Activated CD4-positive, alpha-beta T cell treated with anti-CD3 and anti-CD28 coated beads, Interleukin-2, amount 50 U/mL, for 16 hours (primary cell): ENCODE data around the gene SBNO2.
"Not testable (repeated sequence)": the region's sequence is repeated elsewhere in the genome, so short reads cannot be mapped to it uniquely, and the experiment has no call there.

Experiments used
- DNase-seq: peaks from one replicate; pipeline ENCODE4 v3.0.0-alpha.2; 2020

The SBNO2 gene

DNA sequence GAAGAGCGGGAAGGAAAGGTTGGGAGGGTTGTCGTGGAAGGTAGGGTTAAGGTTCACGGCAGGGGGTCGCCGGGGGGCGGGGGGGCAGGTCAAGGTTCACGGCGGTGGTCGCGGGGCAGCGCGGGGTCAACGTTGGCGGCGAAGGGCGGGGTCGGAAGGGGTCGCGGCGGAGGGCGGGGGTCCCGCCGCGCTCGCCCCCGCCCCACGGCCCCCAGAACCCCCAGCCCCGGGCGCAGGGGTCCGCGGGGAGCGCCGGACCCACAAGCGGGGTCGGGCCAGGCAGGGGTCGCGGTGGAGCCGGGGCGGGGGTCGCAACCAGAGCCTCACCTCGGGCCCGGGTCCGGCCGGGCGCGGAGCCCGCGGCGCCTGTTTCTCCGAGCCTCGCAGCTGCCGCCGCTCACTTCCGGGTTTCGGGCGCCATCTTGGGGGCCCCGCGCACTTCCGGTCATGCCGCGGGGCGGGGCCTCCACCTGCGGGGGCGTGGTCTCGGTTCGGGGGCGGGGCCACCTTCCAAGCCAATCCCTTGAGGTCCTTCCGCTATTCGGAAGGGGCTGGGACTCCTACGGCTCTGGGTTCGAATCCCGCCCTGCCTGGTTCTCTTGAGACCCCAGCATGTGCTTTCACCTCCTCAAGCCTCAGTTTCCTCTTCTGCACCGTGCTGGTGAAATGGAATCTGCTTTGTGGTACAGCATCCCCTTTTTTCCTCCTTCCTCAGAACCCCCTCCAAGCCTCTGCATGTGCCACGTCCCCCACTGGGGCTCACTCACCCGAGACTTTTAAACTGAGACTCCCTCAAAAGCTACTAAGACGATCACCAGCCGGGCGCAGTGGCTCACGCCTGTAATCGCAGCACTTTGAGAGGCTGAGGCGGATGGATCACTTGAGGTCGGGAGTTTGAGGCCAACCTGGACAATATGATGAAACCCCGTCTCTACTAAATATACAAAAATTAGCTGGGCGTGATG lies at the start of gene SBNO2:
SBNO2 (minus strand) TSS at position 424 of the 965 bp plus-strand sequence. CDS start 19,992 bp downstream, outside the sequence.
- DNase-seq: peak; percentile 96

DNA sequence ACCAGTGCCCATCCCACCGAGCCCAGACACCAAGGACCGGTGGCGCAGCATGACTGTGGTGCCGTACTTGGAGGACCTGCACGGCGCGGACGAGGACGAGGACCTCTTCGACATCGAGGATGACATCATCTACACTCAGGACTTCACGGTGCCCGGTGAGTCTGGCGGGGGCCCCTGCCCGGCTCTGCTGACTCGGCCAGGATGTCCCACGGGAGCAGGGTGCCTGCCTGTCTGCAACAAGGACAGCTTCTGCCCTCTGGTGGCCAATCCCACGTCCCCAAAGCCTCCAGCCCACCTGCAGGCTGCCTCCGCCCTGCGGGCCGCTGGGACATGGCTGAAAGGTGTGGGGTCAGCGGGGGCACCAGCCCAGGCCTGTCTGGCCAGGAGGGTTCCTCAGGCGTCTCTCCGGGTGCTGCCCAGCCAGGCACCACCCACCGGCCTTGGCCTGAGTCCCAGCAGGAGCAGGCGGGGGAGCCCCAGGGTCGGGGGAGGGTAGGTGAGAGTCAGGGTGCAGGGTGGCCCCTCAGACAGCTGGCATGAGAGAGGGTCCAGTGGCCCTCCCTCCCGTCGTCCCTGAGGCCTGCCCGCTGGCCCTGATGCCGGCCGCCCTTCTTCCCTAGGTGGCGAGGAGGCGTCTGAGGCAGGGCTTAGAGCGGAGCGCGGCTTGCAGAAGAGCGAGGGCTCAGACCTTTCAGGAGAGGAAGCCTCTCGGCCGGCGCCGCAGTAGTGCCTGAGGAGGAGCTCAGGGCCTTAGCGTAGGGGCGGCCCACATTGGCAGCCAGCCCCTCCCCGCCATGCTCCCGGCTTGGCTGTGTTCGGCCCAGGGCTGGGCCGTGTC lies 49.2 kb upstream of the SBNO2 start:
- DNase-seq: no peak

DNA sequence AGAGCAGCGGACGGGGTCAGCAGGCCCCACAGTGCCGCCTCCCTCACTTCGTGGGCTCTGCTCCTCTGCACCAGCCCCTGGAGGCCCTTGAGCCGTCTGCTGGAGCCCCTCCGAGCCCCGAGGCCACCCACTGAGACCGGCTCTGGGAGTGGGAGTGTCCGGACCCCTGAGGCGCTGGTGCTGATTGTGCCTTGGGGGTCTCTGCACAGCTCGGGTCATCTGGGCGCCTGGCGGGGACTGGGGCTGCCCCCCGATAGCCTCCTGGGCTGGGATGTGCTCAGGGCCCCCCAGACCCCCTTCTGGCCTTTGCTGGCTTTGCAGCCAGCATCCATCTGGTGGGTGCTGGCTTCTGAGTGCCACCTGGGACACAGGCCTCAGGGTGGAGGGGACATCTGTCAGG lies 48.3 kb upstream of the SBNO2 start:
- no peak for DNase-seq

DNA sequence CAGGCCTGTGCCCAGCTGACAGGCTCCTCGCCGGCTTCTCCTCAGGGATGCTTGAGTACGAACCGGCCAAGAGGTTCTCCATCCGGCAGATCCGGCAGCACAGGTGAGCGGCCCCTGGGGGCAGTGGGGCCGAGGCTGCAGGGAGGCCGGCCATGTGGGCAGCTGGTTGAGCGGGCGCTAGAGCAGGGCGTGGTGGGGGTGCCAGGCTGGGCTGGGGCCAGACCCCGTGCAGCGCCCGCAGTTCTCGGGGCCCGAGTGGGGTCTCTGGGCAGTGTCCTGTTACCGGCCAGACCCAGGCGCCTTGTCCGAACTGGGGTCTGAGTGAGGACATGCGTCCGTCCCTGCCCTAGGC lies 47.8 kb upstream of the SBNO2 start:
- DNase-seq: no peak

GRCh38 chr19:1220976-1221903 lies 47.2 kb upstream of the SBNO2 start:
- DNase-seq: no peak

- no peak for DNase-seq
Observed at GRCh38 chr19:1220477-1220930, 46.4 kb upstream of the SBNO2 start.

- DNase-seq: no peak
Observed at GRCh38 chr19:1219786-1220476, 45.9 kb upstream of the SBNO2 start.

GRCh38 chr19:1218751-1219567 lies 44.9 kb upstream of the SBNO2 start:
- no peak for DNase-seq

DNA sequence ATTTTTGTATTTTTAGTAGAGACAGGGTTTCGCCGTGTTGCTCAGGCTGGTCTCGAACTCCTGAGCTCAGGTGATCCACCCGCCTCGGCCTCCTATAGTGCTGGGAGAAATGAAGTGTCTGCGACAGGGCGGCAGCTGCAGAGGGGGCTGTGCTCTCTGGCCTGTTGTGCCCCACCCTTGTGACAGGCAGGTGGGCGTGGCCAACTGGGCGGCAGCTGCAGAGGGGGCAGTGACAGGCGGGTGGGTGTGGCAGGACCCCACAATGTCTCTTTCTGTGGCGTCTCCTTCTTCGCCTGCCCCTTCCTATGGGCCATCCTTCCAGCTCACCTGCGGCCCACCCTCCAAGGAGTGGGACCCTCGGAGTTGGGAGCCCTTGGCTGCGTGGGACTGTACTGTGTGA lies 43.3 kb upstream of the SBNO2 start:
- DNase-seq: no peak

DNA sequence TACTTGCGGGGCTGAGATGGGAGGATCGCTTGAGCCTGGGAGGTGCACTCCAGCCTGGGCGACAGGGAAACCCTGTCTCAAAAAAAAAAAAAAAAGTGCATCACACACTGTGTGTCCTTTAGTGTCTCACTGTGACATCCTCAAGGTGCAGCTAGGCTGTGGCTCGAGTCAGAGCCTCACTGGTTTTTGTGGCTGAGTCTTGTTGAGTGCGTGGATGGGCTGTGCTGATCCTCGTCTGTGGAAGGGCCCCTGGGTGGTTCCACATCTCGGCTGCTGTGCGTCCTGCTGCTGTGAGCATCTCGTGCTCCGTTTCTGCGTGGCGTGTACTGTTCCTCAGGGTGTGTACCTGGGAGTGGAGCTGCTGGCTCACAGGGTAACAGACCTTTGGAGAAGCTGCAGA lies 42.7 kb upstream of the SBNO2 start:
- DNase-seq: no peak

DNA sequence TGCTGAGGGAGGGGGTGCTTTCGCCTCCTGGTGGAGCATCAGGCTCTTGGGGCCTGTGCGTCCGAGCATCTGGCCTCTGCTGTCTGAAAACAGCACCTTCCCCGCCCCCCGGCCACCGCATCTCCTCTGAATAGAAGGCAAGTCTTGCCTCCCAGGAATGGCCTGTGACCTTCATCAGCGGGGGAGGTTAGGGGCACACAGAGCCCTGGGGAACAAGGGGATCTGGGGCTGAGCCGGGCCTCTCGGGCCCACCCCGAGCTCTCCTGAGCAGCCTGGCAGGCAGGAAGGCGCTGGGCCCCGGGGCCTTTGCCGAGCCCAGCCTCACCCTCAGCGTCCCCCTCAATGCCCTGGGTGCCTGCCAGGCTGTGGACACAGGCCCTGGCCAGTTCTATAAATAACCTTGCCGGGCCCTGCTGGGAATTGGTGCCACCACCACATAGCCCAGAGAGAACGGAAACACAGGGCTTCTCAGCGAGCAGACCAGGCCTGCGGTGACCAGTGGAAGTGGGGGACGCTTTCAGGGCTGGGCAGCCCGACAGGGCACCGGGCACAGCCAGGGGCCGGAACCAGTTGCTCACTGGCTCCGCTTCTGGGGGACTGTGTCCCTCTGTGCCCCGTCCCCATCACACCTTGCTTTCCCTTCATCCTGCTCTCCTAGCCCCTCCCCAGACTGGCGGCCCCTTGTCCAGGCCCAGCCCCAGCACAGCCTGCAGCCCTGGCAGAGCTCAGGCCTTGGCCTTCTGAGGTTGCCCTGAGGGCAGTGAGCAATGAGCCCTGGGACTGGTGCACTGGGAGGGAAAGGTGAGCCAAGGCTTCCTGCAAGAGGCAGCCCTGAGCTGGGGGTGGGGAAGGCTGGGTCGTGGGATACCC lies 41.0 kb upstream of the SBNO2 start:
- no peak for DNase-seq

DNA sequence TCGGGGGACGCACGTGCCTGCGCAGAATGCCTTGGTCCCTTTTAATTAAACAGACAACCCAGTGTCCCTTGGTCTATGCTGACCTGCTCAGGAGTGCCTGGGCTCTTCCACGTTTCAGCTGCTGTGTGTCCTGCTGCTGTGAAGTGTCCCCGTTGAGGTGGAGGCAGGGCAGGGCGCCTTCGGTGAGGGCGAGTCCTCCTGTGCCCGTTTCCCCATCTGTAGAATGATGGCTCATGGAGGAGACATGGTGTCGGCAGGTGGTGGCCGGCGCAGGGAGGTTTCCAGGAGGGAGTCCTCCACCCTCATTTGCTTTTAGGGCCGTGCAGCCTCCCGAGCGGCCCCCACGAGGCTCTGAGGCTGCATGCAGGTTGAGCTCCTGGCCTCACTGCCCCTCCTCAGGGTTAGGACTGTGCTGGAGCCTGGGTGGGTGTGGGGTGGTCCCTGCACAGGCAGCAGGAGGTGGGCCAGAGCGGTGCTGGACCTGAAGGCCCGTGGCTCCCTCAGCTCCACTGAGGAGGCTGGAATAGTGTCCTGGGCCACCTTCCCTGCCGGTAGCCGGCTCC lies 40.3 kb upstream of the SBNO2 start:
- no peak for DNase-seq

DNA sequence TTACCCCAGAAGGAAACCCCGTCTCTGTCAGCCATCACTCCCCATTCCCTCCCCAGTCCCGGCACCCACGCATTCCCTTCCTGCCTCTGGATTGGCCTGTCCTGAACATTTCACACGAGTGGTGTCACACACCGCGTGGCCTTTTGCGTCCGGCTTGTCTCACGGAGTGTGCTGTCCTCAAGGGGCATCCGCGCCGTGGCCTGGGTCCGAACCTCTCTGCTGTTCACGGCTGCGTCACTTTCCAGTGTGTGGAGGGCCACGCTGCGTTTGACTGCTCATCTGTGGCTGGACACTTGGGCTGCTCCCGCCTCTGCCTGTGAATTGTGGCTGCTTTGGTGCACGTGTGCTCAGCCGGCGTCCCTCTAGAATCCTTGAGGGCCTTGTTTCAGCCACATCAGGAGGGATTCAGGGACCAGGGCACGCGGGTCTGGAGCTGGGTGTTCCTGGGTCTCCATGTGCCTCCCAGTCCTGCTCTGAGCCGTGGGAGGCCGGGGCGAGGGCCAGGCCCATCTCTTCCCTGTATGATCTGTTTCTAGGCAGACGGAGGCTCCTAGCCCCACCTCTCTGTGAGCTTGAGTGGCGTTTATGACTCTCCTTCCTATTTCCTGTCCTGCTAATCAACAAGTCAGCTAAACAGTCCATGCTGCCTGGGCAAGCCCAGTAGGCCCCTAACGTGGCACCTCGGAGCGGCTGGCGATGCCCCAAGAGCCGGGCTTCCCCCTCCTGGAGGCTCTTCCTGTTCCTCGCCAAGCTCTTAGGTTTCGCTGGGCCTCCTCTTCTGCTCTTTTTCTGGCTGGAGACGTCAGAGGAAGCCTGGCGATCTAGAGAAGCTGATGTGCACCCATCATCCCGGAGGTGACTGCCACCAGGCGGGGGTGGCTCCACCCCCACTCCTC lies 39.6 kb upstream of the SBNO2 start:
- DNase-seq: peak; percentile 75

DNA sequence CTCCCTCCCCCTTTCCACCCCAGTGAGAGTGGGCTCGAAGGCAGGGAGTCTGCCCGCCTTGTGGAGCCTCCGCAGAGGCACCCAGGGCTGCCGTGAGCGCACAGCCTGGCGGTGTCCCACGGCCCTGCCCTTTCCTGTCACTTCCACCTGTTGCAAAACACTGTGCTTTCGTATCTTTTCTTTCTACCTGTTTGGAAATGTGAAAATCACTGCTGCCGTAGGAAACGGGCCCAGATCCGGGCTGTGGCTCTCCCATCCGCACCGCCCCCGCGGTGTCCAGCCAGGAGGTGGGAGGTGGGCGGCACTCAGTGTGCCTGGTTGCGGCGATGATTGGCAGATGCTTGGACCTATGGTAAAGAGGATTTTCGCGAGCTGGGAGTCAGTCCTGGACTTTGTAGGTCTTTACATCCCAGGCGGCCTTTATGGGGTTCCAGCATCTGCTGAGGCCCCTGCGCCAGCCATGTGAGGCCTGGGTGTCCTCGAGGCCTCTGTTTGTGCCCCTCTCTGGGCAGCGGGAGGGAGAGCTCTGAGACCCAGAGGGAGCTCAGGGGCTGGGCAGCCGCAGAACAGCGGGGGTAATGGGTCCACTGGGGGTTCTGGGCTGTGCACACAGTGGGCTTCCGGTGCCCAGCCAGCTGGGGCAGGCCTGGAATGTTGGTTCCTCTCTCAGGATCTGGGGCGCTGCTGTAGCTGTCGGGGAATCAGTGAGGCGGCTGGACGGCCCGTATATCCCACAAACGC lies 37.6 kb upstream of the SBNO2 start:
- DNase-seq: no peak

DNA sequence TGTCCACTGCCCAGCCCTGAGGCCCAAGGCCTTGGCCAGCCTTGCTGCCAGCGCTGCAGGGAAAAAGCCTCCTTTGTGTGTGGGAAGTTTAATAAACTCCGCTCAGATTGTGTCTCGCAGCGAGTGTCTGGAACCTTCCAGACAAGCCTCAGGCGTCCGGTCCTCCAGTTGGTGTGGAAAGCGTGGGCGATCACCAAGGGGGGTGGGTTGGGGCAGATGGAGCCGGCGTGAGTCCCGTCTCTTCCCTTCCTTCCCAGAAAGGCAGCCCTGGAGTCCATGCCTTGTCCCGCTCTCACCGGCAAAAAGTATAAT lies 36.1 kb upstream of the SBNO2 start:
- DNase-seq: no peak

DNA sequence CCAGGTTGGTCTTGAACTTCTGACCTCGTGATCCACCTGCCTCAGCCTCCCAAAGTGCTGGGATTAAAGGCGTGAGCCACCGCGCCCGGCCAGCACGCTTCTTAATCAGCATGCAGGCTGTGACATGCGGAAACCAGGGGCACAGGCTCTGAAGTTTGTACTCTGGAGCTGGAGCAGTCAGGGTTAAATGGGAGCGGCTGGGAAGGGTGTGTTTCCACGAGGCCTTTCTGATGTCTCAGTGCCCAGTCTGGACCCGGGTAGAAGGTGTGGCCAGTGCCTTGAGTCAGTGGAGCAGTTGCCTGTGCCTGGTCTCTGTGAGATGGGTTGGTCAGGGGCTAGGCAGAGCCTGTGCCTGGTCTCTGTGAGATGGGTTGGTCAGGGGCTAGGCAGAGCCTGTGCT lies 34.8 kb upstream of the SBNO2 start:
- not testable (repeated sequence) for DNase-seq

GRCh38 chr19:1206864-1207450 lies 32.9 kb upstream of the SBNO2 start:
- peak; percentile 35 for DNase-seq
